K562 treated with DMSO at 1 percent for 24 hours (cell line): ENCODE results near the gene EXOSC9. TPM values are rescaled to one million over a fixed set of nuclear protein-coding genes. Genes with fewer than 3 reads are reported as not detected.

Source experiments
- total RNA-seq: library from RNA; unstranded; fragments of 300-600 nt; gene quantifications from 2 replicates; pipeline ENCODE4 v1.2.3, GENCODE V29; 2022; ENCODE audit warnings: low read depth; ENCODE audit not compliant: insufficient read depth

The EXOSC9 gene, protein sequence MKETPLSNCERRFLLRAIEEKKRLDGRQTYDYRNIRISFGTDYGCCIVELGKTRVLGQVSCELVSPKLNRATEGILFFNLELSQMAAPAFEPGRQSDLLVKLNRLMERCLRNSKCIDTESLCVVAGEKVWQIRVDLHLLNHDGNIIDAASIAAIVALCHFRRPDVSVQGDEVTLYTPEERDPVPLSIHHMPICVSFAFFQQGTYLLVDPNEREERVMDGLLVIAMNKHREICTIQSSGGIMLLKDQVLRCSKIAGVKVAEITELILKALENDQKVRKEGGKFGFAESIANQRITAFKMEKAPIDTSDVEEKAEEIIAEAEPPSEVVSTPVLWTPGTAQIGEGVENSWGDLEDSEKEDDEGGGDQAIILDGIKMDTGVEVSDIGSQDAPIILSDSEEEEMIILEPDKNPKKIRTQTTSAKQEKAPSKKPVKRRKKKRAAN
- total RNA-seq, result 41.1 and 52.4 TPM in 2 replicates

DNA sequence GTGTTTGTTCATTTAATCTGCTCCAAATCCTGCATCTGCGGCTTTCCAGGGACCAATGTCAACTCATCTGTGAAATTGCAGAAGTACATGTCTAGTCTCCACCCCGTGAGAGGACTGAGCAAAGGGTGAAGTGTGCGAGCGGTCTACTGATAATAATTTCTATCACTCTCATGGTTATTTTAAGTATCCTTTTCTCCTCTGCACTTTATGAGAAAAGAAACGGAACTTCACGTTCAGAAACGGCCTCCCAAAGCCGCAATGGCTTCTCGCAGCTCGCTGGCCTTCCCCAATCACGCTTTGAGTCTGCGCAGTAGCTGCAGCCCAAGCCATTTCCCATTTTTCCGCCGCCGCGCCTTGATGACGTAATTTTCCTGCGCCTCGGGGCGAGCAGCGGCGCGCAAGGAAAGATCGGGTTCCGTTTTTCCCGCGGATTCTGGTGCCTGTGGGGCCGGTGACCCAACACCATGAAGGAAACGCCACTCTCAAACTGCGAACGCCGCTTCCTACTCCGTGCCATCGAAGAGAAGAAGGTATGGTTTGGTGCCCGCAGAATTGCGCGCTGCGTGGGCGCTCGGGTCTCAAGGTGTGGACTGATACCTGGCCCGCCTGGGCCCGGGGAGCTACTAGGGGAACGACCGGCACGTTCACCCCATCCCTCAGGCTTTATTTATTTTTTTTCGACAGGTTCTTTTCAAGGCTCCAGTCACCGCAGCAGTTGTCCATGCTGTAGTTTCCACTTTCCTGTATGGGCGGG, at the start of gene EXOSC9:
Gene EXOSC9 (plus strand): TSS at position 363 of the 754 bp plus-strand sequence. CDS start 102 bp downstream, at position 465.

DNA sequence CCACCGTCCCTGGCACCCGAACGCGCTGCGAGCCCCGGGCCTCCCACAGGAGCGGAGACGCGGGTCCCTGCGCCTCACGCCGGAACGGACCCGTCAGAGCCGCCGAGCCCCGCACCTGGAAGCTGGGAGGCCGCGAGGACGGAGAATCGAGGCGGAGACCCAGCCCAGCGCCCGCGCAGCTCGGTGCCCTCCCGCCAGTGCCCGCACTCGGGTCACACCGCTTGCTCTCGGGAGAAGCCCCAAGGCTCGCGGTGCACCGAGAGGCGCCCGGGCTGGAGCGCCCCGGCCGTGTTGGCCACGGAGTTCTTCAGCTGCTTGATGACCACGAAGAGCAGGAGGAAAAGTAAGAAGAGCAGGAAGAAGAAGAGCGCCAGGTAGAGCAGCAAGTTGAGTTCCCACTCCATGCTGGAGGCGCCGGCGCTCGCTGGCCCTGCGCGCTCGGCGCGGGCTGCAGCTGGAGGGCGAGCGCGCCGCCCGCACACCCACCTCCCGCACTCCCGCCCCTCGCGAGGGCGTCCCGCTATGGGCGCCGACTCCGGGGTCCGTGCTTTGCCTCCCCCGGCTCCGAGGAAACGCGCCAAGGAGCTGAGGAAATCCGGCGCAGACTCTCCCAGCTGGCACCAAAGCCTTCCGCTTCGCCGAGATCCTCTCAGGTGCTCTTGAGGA, 36.3 kb upstream of the EXOSC9 start, which contains the start of gene SMIM43:
Gene SMIM43 (minus strand): TSS at position 463 of the 666 bp plus-strand sequence. CDS start 59 bp downstream, at position 404.

DNA sequence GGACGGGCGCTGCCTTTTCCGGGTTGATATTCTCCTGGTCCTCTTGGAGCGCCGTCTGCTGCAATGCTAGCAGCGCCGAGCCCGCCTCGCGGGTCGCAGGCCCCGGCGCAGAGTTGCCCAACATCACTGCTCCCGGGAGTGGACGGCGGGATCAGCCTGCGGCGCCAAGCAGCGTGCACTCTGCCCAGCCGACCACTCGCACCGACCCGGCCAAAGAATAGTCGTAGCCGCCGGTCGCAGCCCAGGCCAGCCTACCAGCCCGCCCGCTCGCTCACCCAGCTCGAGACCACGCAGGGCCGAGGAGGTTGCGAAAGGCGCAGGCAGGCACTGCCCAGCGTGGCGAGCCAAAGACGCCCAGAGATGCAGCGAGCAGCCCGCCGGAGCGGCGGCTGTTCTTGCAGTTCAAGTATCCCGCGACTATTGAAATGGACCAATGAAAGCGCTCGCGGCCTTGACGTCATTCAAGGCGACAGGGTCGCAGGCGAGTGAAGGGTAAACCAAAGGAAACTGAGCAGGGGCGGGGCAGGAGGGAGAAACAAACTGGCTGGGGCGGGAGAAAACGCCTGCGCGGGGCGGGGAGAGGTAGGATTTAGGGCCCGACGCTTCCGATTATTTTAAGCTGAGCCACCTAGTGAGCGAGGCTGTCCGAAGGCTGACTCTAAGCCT, 22.5 kb downstream of the EXOSC9 start, which contains the start of gene CCNA2:
Gene CCNA2 (minus strand): TSS at position 379 of the 666 bp plus-strand sequence. CDS start 255 bp downstream, at position 124.

Other genes starting within 250 kb of the EXOSC9 start
- gene ANXA5, start 104.3 kb upstream of the EXOSC9 start, total RNA-seq, result 113 and 142 TPM in 2 replicates
- not detected in 2 replicates for gene SMIM43, start 36.2 kb upstream of the EXOSC9 start, total RNA-seq
- 95.4 and 101 TPM in 2 replicates for gene CCNA2, start 22.6 kb downstream of the EXOSC9 start, total RNA-seq
- gene BBS7, start 69.2 kb downstream of the EXOSC9 start, total RNA-seq, result 8.3 and 9.9 TPM in 2 replicates
- not detected in 2 replicates for gene TRPC3, start 150.7 kb downstream of the EXOSC9 start, total RNA-seq